Muscle of leg (tissue), 16 donors: ENCODE results near the gene LRRC59. TPM values are rescaled to one million over a fixed set of nuclear protein-coding genes. Genes with fewer than 3 reads are reported as not detected.

Experiments used
- DNase-seq: peaks from one replicate; pipeline ENCODE4 v3.0.0; 2013
- H3K27ac ChIP-seq: one replicate; pipeline ENCODE4 v1.5.1; 2013; ENCODE audit warnings: mild to moderate bottlenecking, low read length, control low read depth
- H3K27me3 ChIP-seq: one replicate; pipeline ENCODE4 v1.6.1; 2013; ENCODE audit warnings: low read length; ENCODE audit not compliant: control insufficient read depth, insufficient read depth
- H3K36me3 ChIP-seq: one replicate; pipeline ENCODE4 v1.6.1; 2013; ENCODE audit warnings: low read length; ENCODE audit not compliant: control insufficient read depth, insufficient read depth
- H3K4me1 ChIP-seq: one replicate; pipeline ENCODE4 v1.6.1; 2013; ENCODE audit warnings: low read length; ENCODE audit not compliant: control insufficient read depth, insufficient read depth
- H3K4me3 ChIP-seq: one replicate; pipeline ENCODE4 v1.5.1; 2013; ENCODE audit warnings: low read length, control low read depth
- H3K9me3 ChIP-seq: replicated peaks from 2 replicates; pipeline ENCODE4 v1.6.1; 2013; ENCODE audit warnings: low read depth, low read length; ENCODE audit not compliant: control insufficient read depth
- WGBS: methylation state at CpG from one replicate; pipeline ENCODE4 v1.1.5; 2013; ENCODE audit warnings: missing lambda C conversion rate; ENCODE audit not compliant: insufficient coverage; 5-methylcytosine and 5-hydroxymethylcytosine counted together
- long read RNA-seq, 11 donors: transcript quantifications; one replicate each; lab custom pipeline, GENCODE V29; 2026
- polyA plus RNA-seq, 8 donors: library from polyadenylated mRNA; unstranded; fragments of 120-200 nt; gene quantifications; one replicate each; pipeline versions ENCODE4 v1.2.1 to v1.2.3, GENCODE V29; 2013; ENCODE audit warnings: inconsistent platforms in 1 of 8, low replicate concordance in 1 of 8; ENCODE audit not compliant: insufficient read length in 8 of 8, insufficient read depth in 1 of 8
- total RNA-seq: library from RNA; stranded (reverse); fragments of 120-200 nt; gene quantifications from one replicate; pipeline ENCODE4 v1.2.4, GENCODE V29; 2013

Gene LRRC59
- total RNA-seq (41.7 TPM), polyA plus RNA-seq (10 to 100 TPM; 48.4 to 84.2 (median 60.3) TPM)
- long read RNA-seq, donor 1, transcript LRRC59-201 (7 exons, 2,910 nt): major isoform, 10 of 11 reads
- long read RNA-seq, donor 1, partial matches to known transcripts: 0 of 11 reads
- long read RNA-seq, donor 1, other reads (novel, unspliced or antisense): 0 of 11 reads
- long read RNA-seq, donor 2, partial matches to known transcripts: 0 of 4 reads
- long read RNA-seq, donor 2, other reads (novel, unspliced or antisense): 0 of 4 reads
- long read RNA-seq, donor 3, transcript LRRC59-201 (7 exons, 2,910 nt): major isoform, 26 of 26 reads
- long read RNA-seq, donor 3, partial matches to known transcripts: 0 of 26 reads
- long read RNA-seq, donor 3, other reads (novel, unspliced or antisense): 0 of 26 reads
- long read RNA-seq, donor 4, transcript LRRC59-201 (7 exons, 2,910 nt): major isoform, 15 of 16 reads
- long read RNA-seq, donor 4, partial matches to known transcripts: 0 of 16 reads
- long read RNA-seq, donor 4, other reads (novel, unspliced or antisense): 0 of 16 reads
- long read RNA-seq, donor 5, transcript LRRC59-201 (7 exons, 2,910 nt): major isoform, 51 of 54 reads
- long read RNA-seq, donor 5, partial matches to known transcripts: 0 of 54 reads
- long read RNA-seq, donor 5, other reads (novel, unspliced or antisense): 0 of 54 reads
- long read RNA-seq, donor 6, transcript LRRC59-201 (7 exons, 2,910 nt): major isoform, 30 of 33 reads
- long read RNA-seq, donor 6, partial matches to known transcripts: 0 of 33 reads
- long read RNA-seq, donor 6, other reads (novel, unspliced or antisense): 0 of 33 reads
- long read RNA-seq, donor 7, transcript LRRC59-201 (7 exons, 2,910 nt): major isoform, 27 of 30 reads
- long read RNA-seq, donor 7, partial matches to known transcripts: 0 of 30 reads
- long read RNA-seq, donor 7, other reads (novel, unspliced or antisense): 0 of 30 reads
- long read RNA-seq, donor 8, transcript LRRC59-201 (7 exons, 2,910 nt): major isoform, 8 of 8 reads
- long read RNA-seq, donor 8, partial matches to known transcripts: 0 of 8 reads
- long read RNA-seq, donor 8, other reads (novel, unspliced or antisense): 0 of 8 reads
- long read RNA-seq, donor 9, transcript LRRC59-201 (7 exons, 2,910 nt): major isoform, 10 of 11 reads
- long read RNA-seq, donor 9, partial matches to known transcripts: 0 of 11 reads
- long read RNA-seq, donor 9, other reads (novel, unspliced or antisense): 0 of 11 reads
- long read RNA-seq, donor 10, transcript LRRC59-201 (7 exons, 2,910 nt): major isoform, 21 of 26 reads
- long read RNA-seq, donor 10, partial matches to known transcripts: 5 of 26 reads
- long read RNA-seq, donor 10, other reads (novel, unspliced or antisense): 0 of 26 reads
- long read RNA-seq, donor 11, transcript LRRC59-201 (7 exons, 2,910 nt): major isoform, 14 of 14 reads
- long read RNA-seq, donor 11, partial matches to known transcripts: 0 of 14 reads
- long read RNA-seq, donor 11, other reads (novel, unspliced or antisense): 0 of 14 reads

GRCh38 chr17:50397111-50397918, at the start of gene LRRC59:
Gene LRRC59, minus strand, starts transcription at chr17:50397523. Its CDS starts 206 bp downstream, at chr17:50397317.
- Histone ChIP-seq H3K4me1 (peaks cover 18% of the 10 kb centered on the region), H3K27ac (peak within 1 kb of the TSS; percentile 81), H3K27me3 (no peaks in the 10 kb centered on the region), H3K4me3 (peak within 1 kb of the TSS; percentile 90), H3K36me3 (peaks cover 31% of the 10 kb centered on the region), H3K9me3 (no peaks in the 10 kb centered on the region)
- peak; percentile 92 for DNase-seq
- WGBS: under 1% methylated on average over 59 of the region's 70 CpGs

GRCh38 chr17:50445730-50446325, 48.5 kb upstream of the LRRC59 start:
- no peak overlapping the region for H3K27ac ChIP-seq

GRCh38 chr17:50444841-50445715, 47.8 kb upstream of the LRRC59 start:
- DNase-seq: no peak

More at GRCh38 chr17:50445730-50446325, 48.5 kb upstream of the LRRC59 start:
- H3K36me3 ChIP-seq: no peaks in the 10 kb centered on the region
- DNase-seq: no peak
- no peaks in the 10 kb centered on the region for H3K27me3 ChIP-seq
- 20% methylated on average over 1 of the region's 1 CpG for WGBS
- no peak overlapping the region for H3K4me3 ChIP-seq
- H3K4me1 ChIP-seq: peaks cover 9% of the 10 kb centered on the region
- no peaks in the 10 kb centered on the region for H3K9me3 ChIP-seq

GRCh38 chr17:50443505-50443974, 46.2 kb upstream of the LRRC59 start:
- WGBS: no CpG with 5 or more reads among the region's 3 CpGs
- Histone ChIP-seq H3K4me1 (peaks cover 19% of the 10 kb centered on the region), H3K9me3 (no peaks in the 10 kb centered on the region), H3K4me3 (no peak overlapping the region), H3K27me3 (no peaks in the 10 kb centered on the region), H3K27ac (peak overlapping the region; percentile 71), H3K36me3 (no peaks in the 10 kb centered on the region)
- DNase-seq: peak; percentile 57

More at GRCh38 chr17:50444841-50445715, 47.8 kb upstream of the LRRC59 start:
- H3K36me3 ChIP-seq: no peaks in the 10 kb centered on the region
- 77% methylated on average over 6 of the region's 6 CpGs for WGBS
- H3K4me1 ChIP-seq: peaks cover 16% of the 10 kb centered on the region
- no peak overlapping the region for H3K4me3 ChIP-seq
- H3K27ac ChIP-seq: no peak overlapping the region
- H3K27me3 ChIP-seq: no peaks in the 10 kb centered on the region
- H3K9me3 ChIP-seq: no peaks in the 10 kb centered on the region

- Histone ChIP-seq H3K36me3 (no peaks in the 10 kb centered on the region), H3K27ac (peak overlapping the region; percentile 21), H3K27me3 (no peaks in the 10 kb centered on the region), H3K4me1 (peaks cover 19% of the 10 kb centered on the region), H3K4me3 (no peak overlapping the region), H3K9me3 (no peaks in the 10 kb centered on the region)
- WGBS: 67% methylated on average over 7 of the region's 10 CpGs
- no peak for DNase-seq
Observed at GRCh38 chr17:50440838-50441829, 43.8 kb upstream of the LRRC59 start.

GRCh38 chr17:50440172-50440837, 43.0 kb upstream of the LRRC59 start:
- Histone ChIP-seq H3K36me3 (no peaks in the 10 kb centered on the region), H3K27ac (peak overlapping the region; percentile 21), H3K4me1 (peaks cover 19% of the 10 kb centered on the region), H3K4me3 (no peak overlapping the region), H3K9me3 (no peaks in the 10 kb centered on the region), H3K27me3 (no peaks in the 10 kb centered on the region)
- DNase-seq: no peak
- WGBS: 88% methylated on average over 4 of the region's 4 CpGs

GRCh38 chr17:50439008-50439407, 41.7 kb upstream of the LRRC59 start:
- no peak overlapping the region for H3K27ac ChIP-seq
- no peak for DNase-seq
- H3K9me3 ChIP-seq: no peaks in the 10 kb centered on the region
- no peak overlapping the region for H3K4me3 ChIP-seq
- peaks cover 19% of the 10 kb centered on the region for H3K4me1 ChIP-seq
- no peaks in the 10 kb centered on the region for H3K27me3 ChIP-seq
- H3K36me3 ChIP-seq: no peaks in the 10 kb centered on the region
- WGBS: 100% methylated on average over 1 of the region's 4 CpGs
